G401 (cell line): ENCODE data around the gene PRKCB. TPM values are rescaled to one million over a fixed set of nuclear protein-coding genes. Genes with fewer than 3 reads are reported as not detected.
"Not testable (repeated sequence)": the region's sequence is repeated elsewhere in the genome, so short reads cannot be mapped to it uniquely, and the experiment has no call there.

Experiments
- DNase-seq: peaks from one replicate; pipeline ENCODE4 v3.0.0-alpha.2; 2015; ENCODE audit warnings: low spot score
- in situ Hi-C: cut with HindIII; loops from 2 replicates; pipeline ENCODE4 v1.10.0; 2016; ENCODE audit warnings: low sequenced_read_pairs, mixed read lengths
- total RNA-seq: library from RNA; depleted of rRNA; stranded (reverse); fragments of >200 nt; shearing (Covaris generic); gene quantifications from 2 replicates; pipeline ENCODE4 v1.2.3, GENCODE V29; 2014; rRNA removed

PRKCB gene
- total RNA-seq, 1 experiment from 2014 or later, result not detected

DNA sequence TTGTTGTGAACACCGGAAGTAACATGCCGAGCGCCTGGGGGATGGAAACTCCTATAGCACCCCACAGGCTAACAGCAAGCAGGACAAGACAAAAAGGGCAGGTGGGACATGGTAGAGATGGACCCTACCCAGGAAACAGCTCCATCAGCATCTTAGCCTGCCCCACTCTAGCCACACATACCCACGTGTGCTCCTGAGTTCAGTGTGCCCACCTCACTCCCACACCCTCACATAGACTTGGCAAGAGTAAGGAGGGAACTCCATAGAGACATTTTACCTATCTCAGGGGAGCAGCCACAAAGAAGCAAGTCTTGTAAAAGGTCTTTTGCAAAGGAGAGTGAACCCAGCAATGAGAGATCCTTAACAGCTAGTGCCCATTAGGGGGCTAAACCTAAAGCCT lies 382.5 kb downstream of the PRKCB start:
- in situ Hi-C loops, result no loop called here
- DNase-seq, result no peak

DNA sequence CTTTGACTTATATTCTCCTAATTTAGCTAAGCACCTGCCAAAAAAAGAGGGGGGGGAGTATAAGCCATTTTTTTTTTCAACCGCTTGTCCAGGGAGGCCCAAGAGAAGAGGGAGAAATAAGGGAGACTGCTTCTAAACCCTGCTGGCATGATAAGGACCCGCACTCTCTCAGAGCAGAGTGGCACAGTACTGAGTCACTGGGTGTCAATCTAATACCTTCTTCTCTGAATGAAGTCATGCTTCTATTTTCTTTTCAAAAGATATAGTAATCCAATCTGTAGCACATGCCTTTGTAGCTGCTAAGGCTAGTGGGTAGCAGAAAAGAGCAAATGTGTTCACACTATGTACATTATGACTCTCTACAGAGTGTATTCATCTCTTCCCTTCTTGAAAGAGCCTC lies 385.4 kb downstream of the PRKCB start:
- in situ Hi-C loops, result no loop called here
- DNase-seq, result no peak

DNA sequence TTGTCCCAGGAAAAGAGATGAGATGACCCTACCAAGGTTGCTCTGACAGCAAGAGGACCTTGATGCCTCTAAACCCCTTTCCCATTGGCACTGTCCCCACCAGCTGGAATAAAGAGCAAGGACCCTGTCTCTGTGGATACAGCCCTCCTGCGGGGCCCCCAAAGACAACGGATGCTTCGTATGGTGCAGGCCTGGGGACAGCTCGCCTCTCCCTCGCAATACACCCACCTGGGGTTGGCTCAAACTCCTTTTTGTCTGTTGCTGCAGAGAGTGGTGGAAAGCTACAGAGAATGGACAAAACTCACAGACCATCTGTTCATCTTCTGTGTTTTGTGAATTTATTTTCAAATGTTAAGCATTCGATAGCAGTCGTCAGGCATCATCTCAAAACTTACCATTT lies 392.7 kb downstream of the PRKCB start:
- no peak for DNase-seq
- in situ Hi-C loops, result no loop called here

DNA sequence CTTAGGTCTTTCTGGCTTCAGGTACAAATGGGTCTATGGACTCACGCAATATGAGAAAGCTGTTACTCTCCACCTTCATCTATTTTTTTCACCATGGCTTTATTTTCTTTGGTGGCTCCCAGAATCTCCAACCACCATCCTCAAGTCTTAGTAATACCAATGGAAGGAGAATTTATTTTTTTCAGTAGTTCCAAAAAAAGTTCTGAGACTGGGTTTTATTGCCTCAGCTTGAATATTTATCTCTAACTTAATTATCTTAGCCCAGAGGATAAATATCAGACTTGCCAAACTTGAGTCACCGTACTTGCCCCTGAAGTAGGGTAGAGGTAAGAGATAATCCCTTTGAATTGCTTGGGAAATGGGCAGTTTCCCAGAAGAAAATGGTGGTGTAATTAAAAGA lies 397.2 kb downstream of the PRKCB start:
- in situ Hi-C loops, result no loop called here
- DNase-seq, result no peak

DNA sequence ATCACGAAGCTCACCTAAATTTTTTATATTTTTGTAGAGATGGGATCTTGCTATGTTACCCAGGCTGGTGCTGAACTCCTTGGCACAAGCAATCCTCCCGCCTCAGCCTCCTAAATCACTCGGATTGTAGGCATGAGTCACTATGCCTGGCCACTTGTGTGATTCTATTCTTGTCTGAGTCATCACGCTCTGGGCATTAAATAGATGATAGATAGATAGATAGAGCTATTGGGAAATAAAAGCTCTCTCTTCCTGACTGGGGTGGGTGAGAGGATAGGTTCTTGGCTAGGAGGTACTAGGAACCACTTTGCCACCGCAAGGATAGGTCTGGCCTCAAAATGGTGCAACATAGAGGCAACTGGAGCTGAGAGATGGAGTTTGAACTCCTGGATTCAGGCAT lies 399.0 kb downstream of the PRKCB start:
- DNase-seq, result no peak
- in situ Hi-C loops, result no loop called here

DNA sequence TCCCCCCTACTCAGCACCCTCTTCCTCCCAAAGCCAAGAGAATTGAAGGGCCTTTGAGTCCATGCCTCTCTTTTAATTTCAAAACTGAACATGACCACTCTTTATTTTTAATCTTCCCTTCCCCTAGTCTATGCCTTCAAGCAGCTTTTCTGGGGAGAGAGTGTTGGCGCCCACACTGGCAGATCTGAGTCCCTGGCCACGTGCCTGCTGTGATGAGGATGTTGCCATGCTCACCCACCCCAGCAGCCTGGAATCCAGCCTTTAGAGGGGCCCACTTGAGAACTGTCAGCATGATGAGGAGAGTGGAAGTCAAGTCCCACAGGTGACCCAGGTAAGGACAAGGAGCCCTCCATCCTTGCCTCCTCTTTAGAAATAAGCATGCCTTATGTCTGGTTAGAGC lies 400.0 kb downstream of the PRKCB start:
- in situ Hi-C loops, result no loop called here
- no peak for DNase-seq

DNA sequence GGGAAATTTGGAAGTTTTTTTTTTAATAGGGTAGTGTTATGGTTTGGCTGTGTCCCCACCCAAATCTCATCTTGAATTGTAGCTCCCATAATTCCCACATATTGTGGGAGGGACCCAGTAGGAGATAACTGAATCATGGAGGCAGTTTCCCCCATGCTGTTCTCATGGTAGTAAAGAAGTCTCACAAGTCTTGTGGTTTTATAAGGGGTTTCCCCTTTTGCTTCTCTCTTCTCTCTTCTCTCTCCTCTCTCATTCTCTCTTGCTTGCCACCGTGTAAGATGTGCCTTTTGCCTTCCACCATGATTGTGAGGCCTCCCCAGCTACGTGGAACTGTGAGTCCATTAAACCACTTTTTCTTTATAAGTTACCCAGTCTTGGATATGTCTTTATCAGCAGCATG lies 403.1 kb downstream of the PRKCB start:
- DNase-seq, in situ Hi-C loops: not testable (repeated sequence)

DNA sequence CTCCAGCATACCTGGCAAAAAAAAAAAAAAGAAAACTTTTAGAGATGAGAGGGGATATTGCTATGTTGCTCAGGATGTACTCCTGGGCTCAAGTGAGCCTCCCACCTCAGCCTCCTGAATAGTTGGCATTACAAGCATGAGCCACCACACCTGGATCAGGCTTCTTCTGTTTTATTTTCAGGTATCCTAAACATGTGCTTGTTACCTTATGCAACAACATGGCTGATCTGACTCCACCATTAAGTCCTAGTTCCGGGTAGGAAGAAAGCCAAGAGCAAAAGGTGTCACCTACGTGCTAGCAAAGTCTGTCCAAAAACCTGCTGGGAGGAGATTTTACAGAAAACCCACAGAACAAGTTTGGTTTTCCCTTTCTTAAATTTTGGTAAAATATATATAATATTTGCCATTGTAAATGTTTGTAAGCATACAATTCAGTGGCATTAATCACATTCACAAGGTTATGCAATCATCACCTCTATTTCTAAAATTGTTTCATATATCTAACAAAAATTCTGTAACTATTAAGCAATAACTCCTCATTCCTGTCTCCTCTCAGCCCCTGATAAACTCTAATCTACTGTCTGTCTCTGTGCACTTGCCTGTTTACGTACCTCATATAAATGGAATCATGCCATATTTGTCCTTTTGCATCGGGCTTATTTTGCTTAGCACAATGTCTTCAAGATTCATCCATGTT lies 411.3 kb downstream of the PRKCB start:
- in situ Hi-C loops, result no loop called here

DNA sequence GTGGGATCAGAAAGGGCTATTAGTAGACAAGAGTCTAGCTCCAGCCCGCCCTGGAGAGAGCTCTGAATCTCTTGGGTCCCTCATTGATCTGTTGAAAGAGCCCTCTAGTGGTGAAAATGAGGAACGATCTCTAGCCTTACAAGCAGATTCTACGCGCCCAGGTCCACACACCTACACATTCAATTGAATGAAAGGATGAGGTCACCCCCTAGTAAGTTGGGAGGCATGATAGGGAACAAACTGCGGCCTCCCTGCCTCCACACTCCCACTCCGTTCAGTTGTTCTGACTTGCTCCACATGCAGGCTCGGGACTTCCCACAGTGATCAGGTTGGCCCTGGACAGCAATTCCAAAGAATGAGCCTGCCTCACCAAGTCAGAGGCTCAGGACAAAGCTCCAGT lies 417.4 kb downstream of the PRKCB start:
- DNase-seq, result peak; percentile 71
- in situ Hi-C loops, result no loop called here

More for the DNA sequence above, 411.3 kb downstream of the PRKCB start:
- DNase-seq, result no peak

DNA sequence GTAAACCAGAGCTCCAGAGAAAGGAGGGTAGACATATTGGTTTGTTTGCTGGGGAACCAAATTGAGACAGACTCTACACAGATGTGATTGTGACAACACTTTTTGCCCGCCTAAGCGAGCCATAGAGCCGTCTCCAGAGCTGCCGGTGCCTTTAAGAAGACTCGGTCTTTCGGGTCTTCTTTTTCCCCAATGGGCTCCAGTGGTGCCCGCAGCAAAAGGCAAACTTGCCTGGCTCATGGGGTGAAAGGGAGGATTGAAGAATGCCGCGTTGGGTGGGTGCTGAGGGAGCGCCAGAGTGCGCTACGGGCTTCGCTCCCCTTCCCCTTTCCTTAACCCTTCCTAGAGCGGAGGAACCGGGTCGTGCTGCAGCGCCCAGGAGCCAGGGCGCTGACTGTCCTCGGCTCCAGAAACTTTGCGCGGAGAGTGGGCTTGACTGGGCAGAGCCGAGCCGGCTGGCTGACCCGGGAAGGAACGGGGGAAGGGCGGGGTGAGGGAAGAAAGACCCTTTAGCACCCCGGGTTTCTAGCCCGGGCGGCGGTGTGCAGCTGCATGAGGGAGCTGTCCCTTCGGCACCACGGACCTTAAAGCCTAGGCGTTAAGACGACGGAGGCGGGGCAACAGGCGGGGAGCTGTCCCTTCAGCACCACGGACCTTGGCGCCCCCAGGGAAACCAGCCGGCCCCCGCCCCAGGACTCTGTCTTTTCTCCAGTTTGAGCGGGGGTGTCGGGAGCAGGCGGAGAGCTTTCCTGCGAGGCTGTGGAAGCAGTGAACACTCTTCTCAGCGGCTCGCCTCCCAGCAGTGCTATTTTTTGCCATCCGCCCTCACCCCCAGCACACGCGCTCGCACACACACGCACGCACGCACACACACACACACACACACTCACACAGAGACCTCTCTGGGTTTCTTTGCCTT lies 419.9 kb downstream of the PRKCB start, which contains the start of gene CACNG3:
CACNG3 (plus strand) TSS at position 880 of the 916 bp plus-strand sequence. CDS start 420 bp downstream, outside the sequence.
- in situ Hi-C loops, result no loop called here
- DNase-seq, result no peak

DNA sequence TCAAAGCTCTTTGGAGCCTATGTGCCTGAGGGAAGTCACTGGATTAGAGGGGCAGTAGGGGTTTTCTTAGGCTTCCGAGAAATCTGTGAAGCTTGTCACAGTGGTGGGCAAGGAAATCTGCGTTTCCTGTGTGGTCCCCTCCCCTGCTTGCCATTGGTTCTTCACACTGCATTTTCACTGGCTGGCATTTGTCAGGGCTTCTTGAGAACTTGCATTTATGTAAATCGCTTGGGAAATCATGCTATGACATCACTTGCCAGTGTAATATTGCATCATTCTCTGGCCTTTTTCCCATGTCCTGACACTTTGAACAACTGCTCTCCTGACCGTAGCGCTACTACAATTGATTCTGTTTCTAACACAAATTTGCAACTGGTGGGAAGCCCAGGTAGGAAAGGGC lies 422.2 kb downstream of the PRKCB start:
- in situ Hi-C loops, result no loop called here
- DNase-seq, result no peak

DNA sequence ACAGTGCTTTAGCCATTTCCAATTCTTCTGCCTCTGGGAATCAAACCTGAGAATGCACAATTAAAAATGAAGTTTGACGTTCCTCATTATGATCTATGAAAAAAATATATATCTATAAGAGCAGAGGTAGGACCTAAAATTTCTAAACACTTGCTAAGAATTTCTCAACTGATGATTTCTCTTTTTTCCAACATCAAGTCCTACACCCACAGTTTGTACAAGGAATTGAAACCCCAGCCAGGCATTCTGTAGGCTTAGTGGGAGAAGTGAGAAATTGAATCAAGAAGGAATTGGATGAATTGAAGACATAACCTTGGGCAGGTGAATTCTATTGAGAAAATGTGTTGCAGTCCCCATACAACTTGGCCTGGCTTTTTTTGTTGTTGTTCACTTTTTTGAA lies 423.0 kb downstream of the PRKCB start:
- in situ Hi-C loops, result no loop called here
- no peak for DNase-seq

DNA sequence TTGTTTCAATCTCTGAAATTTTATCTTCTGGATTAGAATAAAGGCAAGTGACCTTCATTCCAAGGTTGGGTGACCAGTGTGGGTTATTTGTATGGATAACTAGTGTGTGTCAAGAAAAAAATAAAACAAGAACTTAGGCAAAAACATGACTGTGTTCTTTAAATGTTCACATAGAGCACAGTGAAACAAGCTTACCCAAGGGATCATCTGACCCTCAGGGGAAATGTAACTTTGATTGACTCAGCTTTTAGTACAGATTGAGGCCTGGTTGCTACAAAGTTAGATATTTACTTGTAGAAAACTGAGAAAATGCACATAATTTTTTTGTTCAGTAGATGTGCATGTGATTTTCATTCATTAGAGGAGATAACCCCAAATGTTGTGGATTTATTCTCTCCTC lies 427.0 kb downstream of the PRKCB start:
- DNase-seq, result no peak
- in situ Hi-C loops, result no loop called here

Other genes starting within 250 kb of the PRKCB start
- 117 and 147 TPM in 2 replicates for gene NDUFAB1, start 239.7 kb upstream of the PRKCB start, total RNA-seq
- 14.0 and 33.3 TPM in 2 replicates for gene PALB2, start 194.7 kb upstream of the PRKCB start, total RNA-seq
- gene DCTN5, start 194.5 kb upstream of the PRKCB start, total RNA-seq, result 69.0 and 95.5 TPM in 2 replicates
- gene PLK1, start 157.1 kb upstream of the PRKCB start, total RNA-seq, result 34.7 and 54.4 TPM in 2 replicates
- 0.37 and 3.3 TPM in 2 replicates for gene ERN2, start 122.8 kb upstream of the PRKCB start, total RNA-seq
- not detected in 2 replicates for gene CHP2, start 81.0 kb upstream of the PRKCB start, total RNA-seq